ENCODE results near the gene PTTG1. TPM values are rescaled to one million over a fixed set of nuclear protein-coding genes. Genes with fewer than 3 reads are reported as not detected.

PTTG1 gene
- total RNA-seq, 2 donors from 2014 or later = 37.0 to 104 TPM

GRCh38 chr5:160448886-160449285 is 27.2 kb downstream of the PTTG1 start:
- TF ChIP-seq CTCF (IDR thresholded peaks at IDR 0.05) = no peak
- Histone ChIP-seq H3K4me1 (no peaks in the 10 kb centered on the region), H3K27me3 (no peaks in the 10 kb centered on the region), H3K9me3 (no peaks in the 10 kb centered on the region), H3K9ac (ENCODE audit: low read depth in 2 of 2, low read length in 2 of 2) (no peak overlapping the region), H3K4me3 (no peak overlapping the region), H3K27ac (no peak overlapping the region), H3K36me3 (no peaks in the 10 kb centered on the region)
- DNase-seq = no peak
- intact Hi-C loops (cut with DNase I) = no loop called here

- Histone ChIP-seq H3K4me1 (no peaks in the 10 kb centered on the region), H3K27me3 (no peaks in the 10 kb centered on the region), H3K36me3 (no peaks in the 10 kb centered on the region), H3K9ac (ENCODE audit: low read depth in 2 of 2, low read length in 2 of 2) (no peak overlapping the region), H3K27ac (no peak overlapping the region), H3K4me3 (no peak overlapping the region), H3K9me3 (no peaks in the 10 kb centered on the region)
- DNase-seq = no peak
- no peak for TF ChIP-seq CTCF (IDR thresholded peaks at IDR 0.05)
- intact Hi-C loops (cut with DNase I) = no loop called here
Measured at GRCh38 chr5:160449458-160449857, 27.8 kb downstream of the PTTG1 start.

- H3K27me3 ChIP-seq = no peaks in the 10 kb centered on the region
- H3K4me3 ChIP-seq = no peak overlapping the region
- H3K4me1 ChIP-seq = no peaks in the 10 kb centered on the region
- H3K9ac ChIP-seq (ENCODE audit: low read depth in 2 of 2, low read length in 2 of 2) = no peak overlapping the region
- H3K36me3 ChIP-seq = no peaks in the 10 kb centered on the region
- H3K9me3 ChIP-seq = no peaks in the 10 kb centered on the region
- intact Hi-C loops (cut with DNase I) = loop anchor here (5.0 kb wide), 1 partner anchor 57 kb away; no protein-coding TSS in a partner anchor
- no peak for DNase-seq
- no peak overlapping the region for H3K27ac ChIP-seq
- no peak for TF ChIP-seq CTCF (IDR thresholded peaks at IDR 0.05)
Measured at GRCh38 chr5:160450164-160450932, 28.7 kb downstream of the PTTG1 start.

- no peaks in the 10 kb centered on the region for H3K4me1 ChIP-seq
- H3K9me3 ChIP-seq = no peaks in the 10 kb centered on the region
- no peak for DNase-seq
- no peak for TF ChIP-seq CTCF (IDR thresholded peaks at IDR 0.05)
- H3K27ac ChIP-seq = no peak overlapping the region
- intact Hi-C loops (cut with DNase I) = loop anchor here (5.0 kb wide), 1 partner anchor 56 kb away; no protein-coding TSS in a partner anchor
- no peaks in the 10 kb centered on the region for H3K27me3 ChIP-seq
- no peaks in the 10 kb centered on the region for H3K36me3 ChIP-seq
- no peak overlapping the region for H3K9ac ChIP-seq (ENCODE audit: low read depth in 2 of 2, low read length in 2 of 2)
- H3K4me3 ChIP-seq = no peak overlapping the region
Measured at GRCh38 chr5:160451281-160451680, 29.6 kb downstream of the PTTG1 start.

GRCh38 chr5:160452036-160452435 is 30.4 kb downstream of the PTTG1 start:
- Histone ChIP-seq H3K27me3 (no peaks in the 10 kb centered on the region), H3K4me3 (no peak overlapping the region), H3K36me3 (no peaks in the 10 kb centered on the region), H3K4me1 (no peaks in the 10 kb centered on the region), H3K9me3 (no peaks in the 10 kb centered on the region), H3K27ac (no peak overlapping the region), H3K9ac (ENCODE audit: low read depth in 2 of 2, low read length in 2 of 2) (no peak overlapping the region)
- no peak for TF ChIP-seq CTCF (IDR thresholded peaks at IDR 0.05)
- intact Hi-C loops (cut with DNase I) = loop anchor here (5.0 kb wide), 1 partner anchor 55 kb away; no protein-coding TSS in a partner anchor
- DNase-seq = no peak

Measured in colonic mucosa (tissue), 4 donors.